HepG2 (cell line): ENCODE measurements around the gene TBX6. TPM values are rescaled to one million over a fixed set of nuclear protein-coding genes. Genes with fewer than 3 reads are reported as not detected.
A peak's percentile ranks its signal among the peaks of the same experiment; 100 is the strongest.

Experiments
- AFF4 ChIP-seq: sonication (generic); formaldehyde crosslinking; IDR thresholded peaks from 2 replicates; pipeline ENCODE4 v1.4.0; 2020; ENCODE audit warnings: missing genetic modification reagents
- GTF3A ChIP-seq: sonication (generic); formaldehyde crosslinking; conservative IDR thresholded peaks from 2 replicates; pipeline ENCODE4 v1.4.0; 2020; ENCODE audit warnings: mild to moderate bottlenecking, missing genetic modification reagents
- IRX3 ChIP-seq: sonication (generic); formaldehyde crosslinking; IDR thresholded peaks from 2 replicates; pipeline ENCODE4 v1.8.1; 2023; ENCODE audit warnings: mild to moderate bottlenecking, low read depth, missing genetic modification reagents, borderline replicate concordance
- LRRFIP1 ChIP-seq: sonication (generic); formaldehyde crosslinking; conservative IDR thresholded peaks from 2 replicates; pipeline ENCODE4 v1.4.0; 2020; ENCODE audit warnings: missing genetic modification reagents
- MEIS1 ChIP-seq: sonication (generic); formaldehyde crosslinking; IDR thresholded peaks from 2 replicates; pipeline ENCODE4 v1.9.0; 2021; ENCODE audit warnings: mild to moderate bottlenecking, missing genetic modification reagents, moderate library complexity, borderline replicate concordance
- NFYC ChIP-seq: IDR thresholded peaks from 2 replicates; pipeline ENCODE4 v1.6.1; 2016; ENCODE audit warnings: missing genetic modification reagents, missing compliant biosample characterization
- RBM22 ChIP-seq: fragments of 200-400 bp; formaldehyde crosslinking; optimal IDR thresholded peaks from 2 replicates; pipeline ENCODE3; 2017; ENCODE audit warnings: mild to moderate bottlenecking, low read length, moderate library complexity
- TGIF2 ChIP-seq: IDR thresholded peaks from 2 replicates; pipeline ENCODE4 v1.6.1; 2016; ENCODE audit warnings: control low read depth, missing compliant biosample characterization
- ZNF207 ChIP-seq: fragments of 450-650 bp; IDR thresholded peaks from 2 replicates; pipeline ENCODE4 v1.6.1; 2016; ENCODE audit warnings: antibody characterized with exemption, borderline replicate concordance
- ZNF646 ChIP-seq: sonication (generic); formaldehyde crosslinking; IDR thresholded peaks from 2 replicates; pipeline ENCODE4 v1.9.0; 2021; ENCODE audit warnings: mild to moderate bottlenecking, missing genetic modification reagents
- polyA plus RNA-seq, 8 experiments: library from polyadenylated mRNA; depleted of rRNA in 3 of 8; stranded (reverse) in 7 of 8; unstranded in 1 of 8; fragments of >200 nt; fragmentation: Illumina TruSeq in 4 of 8; extraction: Trizol in 4 of 8; gene quantifications; 2 replicates each; pipeline versions ENCODE4 v1.2.1 to v1.2.3, GENCODE V29; 2011 to 2016; ENCODE audit warnings: low read depth in 4 of 8, missing spikeins in 1 of 8, mixed read lengths in 1 of 8; ENCODE audit not compliant: insufficient read depth in 1 of 8
- total RNA-seq, 5 experiments: library from RNA; depleted of rRNA; stranded (reverse); fragments of >200 nt; fragmentation: Illumina TruSeq; extraction: Trizol; gene quantifications; 2 replicates each; pipeline ENCODE4 v1.2.3, GENCODE V29; 2016; ENCODE audit warnings: low read depth in 1 of 5

The TBX6 gene
- total and polyA plus RNA-seq, 2 of the 13 experiments (the other 11 are each of a cell fraction or from before 2014, with no cell fraction given), result 0.24 to 0.42 TPM

GRCh38 chr16:30112197-30113030 lies 20.7 kb upstream of the TBX6 start (continued):
- no peak for TF ChIP-seq LRRFIP1 (CRISPR knock-in tag)
- TF ChIP-seq ZNF207, result no peak
- no peak; the same call in 1 of the 2 replicates for TF ChIP-seq TGIF2
- TF ChIP-seq ZNF646, result peak; percentile 51; the same call in 1 of the 2 replicates
- TF ChIP-seq GTF3A, result no peak
- no peak for TF ChIP-seq RBM22
- peak; percentile 19; the same call in 1 of the 2 replicates for TF ChIP-seq AFF4
- TF ChIP-seq MEIS1 (CRISPR knock-in tag), result no peak; the same call in 1 of the 2 replicates
- TF ChIP-seq IRX3 (CRISPR knock-in tag), result no peak
- no peak for TF ChIP-seq NFYC (CRISPR knock-in tag)
